22Rv1 (cell line): ENCODE results near the gene ATP1A1.

Source experiments
- CTCF ChIP-seq: fragments of 450-650 bp; IDR thresholded peaks from 2 replicates; pipeline ENCODE4 v1.5.1; 2017; ENCODE audit warnings: mild to moderate bottlenecking
- ZFX ChIP-seq: fragments of 450-650 bp; IDR thresholded peaks from 2 replicates; pipeline ENCODE4 v1.6.1; 2017; ENCODE audit warnings: antibody characterized with exemption, borderline replicate concordance

GRCh38 chr1:116453481-116453880 lies 80.4 kb downstream of the ATP1A1 start:
- no peak for TF ChIP-seq CTCF
- no peak for TF ChIP-seq ZFX
